ENCODE data around the gene ZNF778. TPM values are rescaled to one million over a fixed set of nuclear protein-coding genes. Genes with fewer than 3 reads are reported as not detected.
A peak's percentile ranks its signal among the peaks of the same experiment; 100 is the strongest.

Gene ZNF778
- total RNA-seq, 1 experiment from 2014 or later, result 31.2 TPM

GRCh38 chr16:89168381-89169189, 48.9 kb upstream of the ZNF778 start (continued):
- TF ChIP-seq IRF2 (CRISPR knock-in tag; IDR thresholded peaks at IDR 0.05; ENCODE audit: borderline replicate concordance, low read depth), result no peak

- no peak overlapping the region for H3K27ac Mint-ChIP-seq
- POLR2A ChIA-PET, result no interaction called here
- no peaks in the 10 kb centered on the region for H3K9me3 Mint-ChIP-seq
- TF ChIP-seq SMAD3 (CRISPR knock-in tag; IDR thresholded peaks at IDR 0.05; ENCODE audit: borderline replicate concordance) (no peak), TCF7 (CRISPR knock-in tag; IDR thresholded peaks at IDR 0.05; ENCODE audit: low read depth) (peak; percentile 16; the same call in 1 of the 2 replicates)
- no peak for ATAC-seq
- H3K27me3 Mint-ChIP-seq (ENCODE audit: low read depth), result peaks cover 6% of the 10 kb centered on the region; the same call in 1 of the 2 replicates
- H3K4me1 Mint-ChIP-seq, result peaks cover 14% of the 10 kb centered on the region
- H3K36me3 Mint-ChIP-seq, result no peaks in the 10 kb centered on the region
- no peak overlapping the region for H3K4me3 Mint-ChIP-seq
- DNase-seq (ENCODE audit: low spot score), result no peak
- CTCF ChIA-PET, result interaction anchor here (0.6 to 1.3 kb wide), 2 partner anchors 349 to 432 kb away, joined by 3 read pairs; no protein-coding TSS in a partner anchor
These were observed 47.7 kb upstream of the ZNF778 start for GRCh38 chr16:89169778-89170177.

GRCh38 chr16:89170346-89171215, 46.9 kb upstream of the ZNF778 start:
- ChIA-PET POLR2A (interaction anchor here (1.3 kb wide), 1 partner anchor 22 kb away, joined by 6 read pairs; no protein-coding TSS in a partner anchor), CTCF (interaction anchor here (0.6 to 1.4 kb wide), 17 partner anchors 10 to 676 kb away, joined by 3 to 26 read pairs (median 5); partner anchors contain the start of genes APRT, GALNS, TRAPPC2L and ZNF778)
- H3K27me3 Mint-ChIP-seq (ENCODE audit: low read depth), result peaks cover 6% of the 10 kb centered on the region; the same call in 1 of the 2 replicates
- DNase-seq (ENCODE audit: low spot score), result peak; percentile 92
- H3K4me3 Mint-ChIP-seq, result peak overlapping the region; percentile 75
- no peaks in the 10 kb centered on the region for H3K9me3 Mint-ChIP-seq
- ATAC-seq, result peak; percentile 25
- peaks cover 14% of the 10 kb centered on the region for H3K4me1 Mint-ChIP-seq
- TF ChIP-seq RORB (CRISPR knock-in tag; IDR thresholded peaks at IDR 0.05) (no peak), ELF4 (CRISPR knock-in tag; IDR thresholded peaks at IDR 0.05; ENCODE audit: low read depth) (no peak), JAZF1 (CRISPR knock-in tag; IDR thresholded peaks at IDR 0.05) (no peak), HMGXB4 (CRISPR knock-in tag; IDR thresholded peaks at IDR 0.05) (no peak)
- no peaks in the 10 kb centered on the region for H3K36me3 Mint-ChIP-seq
- 0 out of 2 replicates have a peak overlapping the region, but pooled peaks have one; percentile 2 for H3K27ac Mint-ChIP-seq

GRCh38 chr16:89171216-89172170, 46.0 kb upstream of the ZNF778 start, which contains the start of gene CDH15:
Gene CDH15, plus strand, starts transcription at chr16:89171748. Its CDS starts 84 bp downstream, at chr16:89171832.
- peaks cover 6% of the 10 kb centered on the region; the same call in 1 of the 2 replicates for H3K27me3 Mint-ChIP-seq (ENCODE audit: low read depth)
- ATAC-seq, result peak; percentile 88
- H3K4me3 Mint-ChIP-seq, result peak within 1 kb of the TSS; percentile 75
- peak; percentile 99 for DNase-seq (ENCODE audit: low spot score)
- CTCF ChIA-PET, result interaction anchor here (0.8 to 1.4 kb wide), 15 partner anchors 9 to 677 kb away, joined by 3 to 26 read pairs (median 5); partner anchors contain the start of genes APRT, GALNS, TRAPPC2L and ZNF778
- POLR2A ChIA-PET, result interaction anchor here (1.3 kb wide), 1 partner anchor 21 kb away, joined by 6 read pairs; no protein-coding TSS in a partner anchor
- H3K9me3 Mint-ChIP-seq, result no peaks in the 10 kb centered on the region
- H3K27ac Mint-ChIP-seq, result 0 out of 2 replicates have a peak within 1 kb of the TSS, but pooled peaks have one; percentile 2
- peaks cover 14% of the 10 kb centered on the region for H3K4me1 Mint-ChIP-seq
- H3K36me3 Mint-ChIP-seq, result no peaks in the 10 kb centered on the region
- TF ChIP-seq GABPB1 (CRISPR knock-in tag; IDR thresholded peaks at IDR 0.05) (0 out of 2 replicates have a peak, but pooled peaks have one; percentile 33), RELA (CRISPR knock-in tag; IDR thresholded peaks at IDR 0.05; ENCODE audit: borderline replicate concordance) (no peak), ARID4B (CRISPR knock-in tag; IDR thresholded peaks at IDR 0.05; ENCODE audit: borderline replicate concordance) (no peak; the same call in 1 of the 2 replicates), ZNF425 (CRISPR knock-in tag; conservative IDR thresholded peaks at IDR 0.05) (no peak), SP1 (CRISPR knock-in tag; conservative IDR thresholded peaks at IDR 0.05) (peak; percentile 84), ZNF396 (CRISPR knock-in tag; IDR thresholded peaks at IDR 0.05; ENCODE audit: borderline replicate concordance) (no peak)
